ENCODE results near the gene FSIP1.

FSIP1 gene

GRCh38 chr15:39682366-39682765, 100.3 kb downstream of the FSIP1 start:
- DNase-seq: no peak

- no peak for DNase-seq
Observed at GRCh38 chr15:39680868-39681267, 101.8 kb downstream of the FSIP1 start.

DNA sequence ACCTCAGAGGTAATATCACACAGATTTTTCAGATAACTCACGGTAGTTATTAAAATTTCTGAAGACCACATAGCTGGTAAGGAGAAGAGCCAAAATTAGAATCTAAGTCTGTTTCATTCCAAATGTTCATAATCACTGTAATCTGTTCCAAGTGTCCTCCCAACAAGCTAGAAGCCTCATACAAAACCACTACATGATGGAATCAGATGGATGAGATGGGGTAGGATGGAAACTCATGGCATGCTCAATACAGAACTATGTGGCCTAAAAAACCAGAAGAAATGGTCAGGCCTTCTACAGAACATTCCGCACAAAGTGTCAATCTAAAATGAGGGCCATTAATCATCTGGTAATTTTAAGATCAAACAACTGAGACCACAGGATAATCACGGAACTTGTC, 110.0 kb downstream of the FSIP1 start:
- DNase-seq: no peak

DNA sequence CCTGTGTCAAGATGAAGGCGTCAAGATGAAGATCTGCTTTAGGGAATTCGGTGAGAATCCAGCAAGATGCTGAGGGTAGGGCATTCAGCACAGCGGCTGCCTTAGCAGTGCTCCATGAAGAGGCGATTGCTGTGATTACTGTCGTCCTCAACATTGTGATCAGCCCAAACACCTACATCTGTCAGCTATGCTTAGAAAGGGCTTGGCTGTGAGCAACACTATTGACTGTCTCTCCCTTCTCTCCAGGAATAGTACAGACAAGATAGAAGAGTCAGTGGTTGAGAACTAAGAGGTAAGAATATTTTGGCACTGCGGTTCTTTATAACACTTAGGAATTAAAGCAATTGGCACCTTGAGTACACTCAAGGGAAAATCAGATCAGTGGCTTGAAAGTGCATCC, 110.5 kb downstream of the FSIP1 start:
- DNase-seq: no peak

DNA sequence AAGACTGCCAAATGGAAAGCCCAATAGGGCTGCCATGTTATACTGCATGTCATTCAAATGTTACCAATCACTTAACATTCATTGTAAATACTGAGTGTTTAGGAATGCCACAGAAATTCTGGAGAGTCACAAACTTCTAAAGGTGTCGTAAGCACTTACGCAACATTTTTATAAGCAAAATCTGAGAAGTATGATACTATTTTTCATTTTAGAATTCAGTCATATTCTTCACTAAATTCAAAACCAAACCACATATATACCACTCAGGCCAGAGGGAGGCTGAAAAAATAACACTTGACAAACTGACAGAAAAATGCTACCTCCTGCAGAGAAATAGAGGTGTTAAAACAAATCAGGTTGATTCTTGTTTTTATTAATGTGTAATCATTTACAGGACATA, 112.0 kb downstream of the FSIP1 start:
- DNase-seq: no peak

- no peak for DNase-seq
Observed at GRCh38 chr15:39669661-39670060, 113.0 kb downstream of the FSIP1 start.

GRCh38 chr15:39669241-39669640, 113.4 kb downstream of the FSIP1 start:
- no peak for DNase-seq

GRCh38 chr15:39668457-39668856, 114.2 kb downstream of the FSIP1 start:
- no peak for DNase-seq

DNA sequence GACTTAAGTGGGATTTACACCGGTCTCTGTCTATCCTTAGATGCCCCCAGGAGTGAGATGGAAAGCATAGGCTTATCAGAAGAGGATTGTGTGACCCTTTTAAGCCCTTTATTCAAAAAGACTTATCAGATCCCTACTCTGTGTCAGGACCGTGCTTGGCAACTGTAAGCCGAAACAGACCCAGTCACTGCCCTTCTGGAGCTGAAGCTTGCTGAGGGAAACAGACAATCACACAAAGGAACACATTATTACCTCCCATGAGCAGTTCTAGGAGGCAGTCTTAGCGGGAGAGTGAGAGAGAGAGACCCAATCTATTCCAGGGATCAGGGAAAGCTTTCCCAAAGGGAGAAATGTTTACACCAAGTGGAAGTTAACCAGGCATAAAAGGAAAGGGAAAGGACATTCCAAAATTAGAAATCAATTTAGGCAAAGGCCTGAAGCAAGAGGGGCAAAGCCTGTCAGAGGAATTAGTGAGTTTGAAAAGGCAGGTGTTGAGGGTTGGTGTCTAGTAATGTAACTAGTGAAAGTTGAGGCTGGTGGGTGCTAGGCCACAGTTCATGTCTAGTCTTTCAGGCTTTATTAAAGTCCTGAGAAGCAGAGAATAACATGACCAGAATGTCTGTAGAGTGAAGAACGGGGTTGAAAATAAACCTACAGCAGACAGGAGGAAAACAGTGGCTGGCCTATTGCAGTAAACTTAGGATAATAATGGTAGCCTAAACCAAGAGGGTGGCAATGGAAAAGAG, 115.1 kb downstream of the FSIP1 start:
- DNase-seq: no peak

DNA sequence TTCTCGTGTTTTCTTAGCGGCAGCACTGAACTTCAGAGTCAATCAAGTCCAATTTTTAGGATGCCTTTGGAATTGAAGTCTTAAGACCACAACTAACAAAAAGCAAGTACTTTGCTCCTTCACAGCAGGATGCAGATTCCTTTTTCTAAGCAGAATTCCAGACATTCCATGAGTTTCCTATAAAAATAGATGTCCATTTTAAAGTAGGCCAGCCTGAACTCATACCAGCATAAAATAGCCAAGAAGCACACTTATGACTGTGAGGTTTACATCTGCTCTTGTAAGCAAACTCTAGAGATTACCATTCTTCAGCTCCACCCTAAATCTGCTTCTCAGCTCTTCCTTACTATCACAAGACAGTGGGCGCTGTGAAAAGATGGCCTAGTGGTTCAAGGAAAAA, 116.0 kb downstream of the FSIP1 start:
- DNase-seq: no peak

DNA sequence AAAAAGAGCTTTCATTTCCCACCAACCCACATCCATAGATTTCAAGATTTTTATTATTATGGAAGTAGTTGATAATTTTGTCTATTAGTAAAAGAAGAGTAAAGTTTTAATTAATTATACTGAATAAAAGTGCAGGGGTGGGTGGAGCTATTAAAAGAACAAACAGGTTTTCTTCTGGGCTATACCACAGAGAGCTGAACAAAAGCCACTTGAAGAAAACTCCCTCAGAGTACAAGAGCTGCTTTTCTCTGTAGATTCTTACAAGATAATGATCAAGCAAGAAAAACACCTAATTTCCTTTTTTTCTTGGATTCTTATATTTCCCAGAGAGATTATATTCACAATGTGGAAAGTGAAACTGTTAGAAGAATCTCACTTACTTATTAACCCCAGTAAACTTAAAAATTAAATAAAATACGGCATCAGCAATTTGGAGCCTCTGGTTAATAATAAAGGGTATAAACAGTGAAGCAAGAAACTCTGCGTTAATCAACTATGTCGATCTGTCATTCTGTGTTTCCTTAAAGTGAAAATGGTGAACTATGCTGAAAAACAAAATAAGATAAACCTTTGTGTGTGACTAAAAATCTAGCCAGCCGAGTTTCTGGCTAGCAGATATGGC, 116.9 kb downstream of the FSIP1 start:
- DNase-seq: no peak

GRCh38 chr15:39663704-39664250, 118.9 kb downstream of the FSIP1 start:
- DNase-seq: no peak

- no peak for DNase-seq
Observed at GRCh38 chr15:39661776-39662175, 120.9 kb downstream of the FSIP1 start.

GRCh38 chr15:39658740-39659139, 123.9 kb downstream of the FSIP1 start:
- DNase-seq: no peak

GRCh38 chr15:39657668-39658067, 125.0 kb downstream of the FSIP1 start:
- DNase-seq: no peak

DNA sequence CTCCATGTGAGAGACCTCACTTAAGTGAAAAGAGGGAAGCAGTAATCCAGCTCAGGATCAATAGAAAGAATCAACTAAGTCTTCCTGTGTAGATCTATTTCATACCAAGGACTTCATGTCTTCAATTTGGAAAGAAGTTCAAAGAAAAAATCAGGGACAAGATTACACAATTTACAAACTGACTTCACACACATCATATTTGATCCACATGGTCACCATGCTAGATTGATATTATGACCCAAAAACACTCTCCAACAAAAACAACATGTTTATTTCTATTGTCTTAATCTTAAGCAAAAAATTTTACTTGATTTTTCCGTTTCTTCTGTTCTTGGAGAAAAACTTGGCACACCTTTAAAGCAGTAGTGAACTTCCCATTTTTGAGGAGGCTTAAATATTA, 125.5 kb downstream of the FSIP1 start:
- DNase-seq: no peak

DNA sequence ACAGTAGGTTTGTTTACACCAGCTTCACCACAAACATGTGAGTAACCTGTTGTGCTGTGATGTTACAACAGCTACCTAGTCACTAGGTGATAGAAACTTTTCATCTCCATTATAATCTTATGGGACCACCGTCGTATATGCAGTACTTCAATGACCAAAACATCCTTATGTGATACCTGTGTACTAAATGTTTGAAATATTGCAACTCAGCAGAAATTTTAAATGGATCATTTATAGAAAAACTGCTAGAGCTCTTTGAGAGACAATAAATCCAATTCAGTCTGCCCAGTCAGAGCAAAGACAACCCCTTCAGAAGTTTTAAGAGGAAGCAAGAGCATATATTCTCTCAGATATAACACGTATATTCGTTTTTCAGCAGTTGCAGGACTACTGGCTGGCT, 128.3 kb downstream of the FSIP1 start:
- no peak for DNase-seq

- no peak for DNase-seq
Observed at GRCh38 chr15:39651881-39652280, 130.8 kb downstream of the FSIP1 start.

DNA sequence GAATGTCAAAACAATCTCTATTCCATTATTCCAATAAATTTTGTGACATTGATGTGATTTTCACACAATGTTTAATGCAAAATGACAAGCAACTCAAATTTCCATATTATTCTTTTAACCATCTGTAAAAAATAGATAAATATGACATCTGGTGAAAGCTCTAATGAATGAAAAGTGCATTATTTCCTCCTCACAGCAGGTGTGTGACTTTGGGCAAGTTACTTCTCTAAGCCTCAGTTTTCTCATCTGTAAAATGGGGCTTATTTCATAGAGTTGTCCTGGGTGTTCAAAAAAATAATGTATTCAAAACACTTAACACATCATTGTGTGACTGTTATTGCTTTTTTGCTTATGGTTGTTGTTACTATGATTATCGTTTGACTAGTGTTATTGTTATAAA, 131.3 kb downstream of the FSIP1 start:
- no peak for DNase-seq

DNA sequence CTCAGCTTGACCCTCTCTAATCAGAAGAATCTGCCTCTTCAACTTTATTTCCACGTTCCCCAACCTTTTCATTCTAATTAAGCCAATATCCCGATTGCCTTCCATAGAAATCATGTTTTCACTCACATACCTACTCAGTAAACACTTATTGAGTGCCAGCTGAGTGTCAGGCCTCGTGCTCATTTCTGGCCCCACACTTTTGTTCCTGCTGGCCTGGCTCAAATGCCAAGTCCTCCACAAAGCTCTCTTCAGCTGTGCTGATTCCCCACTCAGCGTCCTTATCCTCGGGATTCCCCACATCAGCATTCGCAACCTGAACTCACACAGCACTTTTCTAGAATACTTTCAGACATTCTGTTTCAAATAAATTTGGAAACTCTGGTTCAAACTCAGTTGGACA, 132.9 kb downstream of the FSIP1 start:
- no peak for DNase-seq

DNA sequence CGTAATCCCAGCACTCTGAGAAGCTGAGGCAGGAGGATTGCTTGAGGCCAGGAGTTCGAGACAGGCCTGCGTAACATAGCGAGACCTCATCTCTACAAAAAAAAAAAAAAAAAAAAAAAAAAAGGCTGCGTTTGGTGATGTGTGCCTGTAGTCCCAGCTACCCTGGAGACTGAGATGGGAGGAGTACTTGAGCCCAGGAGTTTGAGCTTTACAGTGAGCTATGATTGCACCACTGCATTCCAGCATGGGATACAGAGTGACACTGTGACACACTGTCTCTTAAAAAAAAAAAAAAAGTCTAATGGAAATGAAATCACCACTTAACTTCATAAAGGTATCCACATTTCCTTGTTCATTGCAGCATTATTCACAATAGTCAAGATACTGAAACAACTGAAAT, 136.2 kb downstream of the FSIP1 start:
- no peak for DNase-seq

- no peak for DNase-seq
Observed at GRCh38 chr15:39645976-39646257, 136.7 kb downstream of the FSIP1 start.

- DNase-seq: no peak
Observed at GRCh38 chr15:39645138-39645975, 137.3 kb downstream of the FSIP1 start.

DNA sequence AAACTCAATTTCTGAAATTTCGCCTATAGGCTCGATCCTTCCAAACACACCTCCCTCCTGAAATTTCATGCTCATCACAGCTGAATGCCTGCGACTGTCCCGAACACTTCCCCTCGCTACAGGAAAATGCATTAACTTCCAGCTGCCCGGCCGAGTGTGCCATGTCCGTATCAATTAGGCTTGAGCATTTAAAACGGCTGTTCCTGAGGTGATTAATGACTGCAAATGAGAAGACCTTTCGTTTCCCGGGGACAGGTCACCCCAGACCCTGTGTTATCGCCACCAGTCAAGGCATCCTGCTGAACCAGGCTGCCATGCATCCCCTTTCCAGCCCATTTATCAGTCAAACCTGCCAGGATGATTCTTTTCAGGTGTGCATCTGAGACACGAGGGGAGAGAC, 138.5 kb downstream of the FSIP1 start:
- no peak for DNase-seq
